ENCODE data around the gene NEU2.

- TF ChIP-seq CTCF (IDR thresholded peaks at IDR 0.05; ENCODE audit: low read depth, low read length, missing input control) (no peak), MAX (IDR thresholded peaks at IDR 0.05) (no peak)
- TF ChIP-seq, protein P1, sequence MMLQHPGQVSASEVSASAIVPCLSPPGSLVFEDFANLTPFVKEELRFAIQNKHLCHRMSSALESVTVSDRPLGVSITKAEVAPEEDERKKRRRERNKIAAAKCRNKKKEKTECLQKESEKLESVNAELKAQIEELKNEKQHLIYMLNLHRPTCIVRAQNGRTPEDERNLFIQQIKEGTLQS (IDR thresholded peaks at IDR 0.05) = no peak
These were observed 3.1 kb downstream of the NEU2 start for GRCh38 chr2:233035426-233036161.
